NCI-H1930 (cell line): ENCODE measurements around the gene PRSS57.
"Not testable (repeated sequence)": the region's sequence is repeated elsewhere in the genome, so short reads cannot be mapped to it uniquely, and the experiment has no call there.

Experiments used
- DNase-seq, 2 experiments: peaks; one replicate each; lab custom pipeline; 2025; lab: John Stamatoyannopoulos, UW

Gene PRSS57

GRCh38 chr19:674282-675151 lies 20.7 kb downstream of the PRSS57 start:
- DNase-seq = no peak

GRCh38 chr19:670609-671075 lies 24.6 kb downstream of the PRSS57 start:
- DNase-seq = no peak

- not testable (repeated sequence) for DNase-seq
Observed at GRCh38 chr19:668675-669434, 26.4 kb downstream of the PRSS57 start.

- DNase-seq = not testable (repeated sequence)
Observed at GRCh38 chr19:666985-667573, 28.2 kb downstream of the PRSS57 start.

GRCh38 chr19:664913-665443 lies 30.3 kb downstream of the PRSS57 start:
- DNase-seq = peak; percentile 51 to 74

GRCh38 chr19:663682-664117 lies 31.6 kb downstream of the PRSS57 start:
- DNase-seq = no peak

GRCh38 chr19:662962-663681 lies 32.1 kb downstream of the PRSS57 start, which contains the start of gene RNF126:
Gene RNF126 (minus strand): TSS chr19:663214. CDS start chr19:663121, 93 bp downstream.
- peak; percentile 60 to 91 for DNase-seq

- no peak for DNase-seq
Observed at GRCh38 chr19:662207-662961, 32.9 kb downstream of the PRSS57 start.

GRCh38 chr19:661427-662196 lies 33.6 kb downstream of the PRSS57 start:
- DNase-seq = no peak

- DNase-seq = no peak
Observed at GRCh38 chr19:660793-661426, 34.3 kb downstream of the PRSS57 start.

GRCh38 chr19:658916-659839 lies 36.1 kb downstream of the PRSS57 start:
- DNase-seq = no peak

GRCh38 chr19:658059-658839 lies 37.0 kb downstream of the PRSS57 start:
- DNase-seq = no peak

- no peak for DNase-seq
Observed at GRCh38 chr19:657611-658010, 37.6 kb downstream of the PRSS57 start.

- no peak for DNase-seq
Observed at GRCh38 chr19:656751-657559, 38.3 kb downstream of the PRSS57 start.

- no peak for DNase-seq
Observed at GRCh38 chr19:655691-656090, 39.6 kb downstream of the PRSS57 start.

GRCh38 chr19:653425-653824 lies 41.8 kb downstream of the PRSS57 start:
- DNase-seq = no peak
